Heart right ventricle (tissue), 16 donors: ENCODE measurements around the gene MEN1. TPM values are rescaled to one million over a fixed set of nuclear protein-coding genes. Genes with fewer than 3 reads are reported as not detected.

Experiments used
- ATAC-seq, 8 donors: fragments of 200-7000 bp; cut with Tn5 transposase; one replicate each; pipeline ENCODE4 v1.9.1; 2020; ENCODE audit warnings: mild to moderate bottlenecking in 8 of 8, moderate library complexity in 8 of 8, moderate number of reproducible peaks in 1 of 8
- DNase-seq, 2 donors: peaks; one replicate each; pipeline ENCODE4 v3.0.0-alpha.2; 2020
- H3K27ac ChIP-seq, 10 donors: fragments of 200-600 bp; sonication (generic) in 2 of 10; one replicate each; pipeline versions ENCODE4 v1.5.0 to v1.8.0; 2020 to 2022; ENCODE audit warnings: mild to moderate bottlenecking in 3 of 10
- H3K27me3 ChIP-seq, 7 donors: fragments of 200-600 bp; one replicate each; pipeline ENCODE4 v1.8.0; 2021 to 2022; ENCODE audit warnings: mild to moderate bottlenecking in 2 of 7
- H3K36me3 ChIP-seq, 9 donors: fragments of 200-600 bp; sonication (generic) in 1 of 9; one replicate each; pipeline versions ENCODE4 v1.5.0 to v1.8.0; 2020 to 2022; ENCODE audit warnings: mild to moderate bottlenecking in 2 of 9
- H3K4me1 ChIP-seq, 9 donors: fragments of 200-600 bp; sonication (generic) in 1 of 9; one replicate each; pipeline versions ENCODE4 v1.5.0 to v1.8.0; 2020 to 2022; ENCODE audit warnings: mild to moderate bottlenecking in 4 of 9
- H3K4me3 ChIP-seq, 10 donors: fragments of 200-600 bp; sonication (generic) in 2 of 10; one replicate each; pipeline versions ENCODE4 v1.5.0 to v1.8.0; 2020 to 2022; ENCODE audit warnings: mild to moderate bottlenecking in 7 of 10, moderate library complexity in 2 of 10
- H3K9me3 ChIP-seq, 11 donors: fragments of 200-600 bp in 10 of 11; sonication (generic) in 2 of 11; one replicate each; pipeline versions ENCODE4 v1.5.0 to v1.8.0; 2013 to 2022; ENCODE audit warnings: mild to moderate bottlenecking in 2 of 11, control low read depth in 1 of 11, moderate library complexity in 1 of 11
- WGBS, 2 donors: extraction: QIAGEN DNeasy Blood & Tissue Kit; methylation state at CpG; one replicate each; pipeline ENCODE4 v1.1.7; 2013; ENCODE audit warnings: inconsistent platforms in 1 of 2; 5-methylcytosine and 5-hydroxymethylcytosine counted together
- intact Hi-C, 10 donors: fragments of 100-400 bp; cut with DNase I; formaldehyde crosslinking; loops; one replicate each; pipeline versions ENCODE4 v1.11.1 to v1.14.2; 2022
- polyA plus RNA-seq, 2 donors: library from polyadenylated mRNA; stranded (reverse); fragments of 200-250 nt; gene quantifications; one replicate each; pipeline ENCODE4 v1.2.3, GENCODE V29; 2013
- total RNA-seq, 10 donors: library from RNA; stranded (reverse); fragmentation: NEBNext Ultra II Directional in 3 of 10; extraction: Animal tissue kit (Norgen Biotek cat#: 25700) in 3 of 10; gene quantifications; one replicate each; pipeline versions ENCODE4 v1.2.1 to v1.2.4, GENCODE V29; 2021 to 2023
- TF ChIP-seq, protein P1 (sequence below), 9 donors: fragments of 200-600 bp; sonication (generic) in 2 of 9; IDR thresholded peaks; one replicate each; pipeline versions ENCODE4 v1.5.0 to v1.8.0; 2021 to 2022; ENCODE audit warnings: antibody characterized with exemption in 9 of 9, mild to moderate bottlenecking in 5 of 9, moderate library complexity in 1 of 9
- donor health status: Arrhythmogenic right ventricular cardiomyopathy.
- donor health status: ischemic (EF 13 %, LVEDD 7.1; RV severe dilation, severe dysfunction).
- donor health status: healthy with polysubstance abuse.
- donor health status: DM: no; HTN: yes; CAD: no.
- donor health status: DM: no; HTN: no; CAD: no.
- donor health status: ischemic (EF 25% LVEDD 6.9; RV normal size, moderate dysfunction).
- donor health status: ischemic (EF 25% LVEDD 5.7; RV mildly dilated, moderate dysfunction).
- donor health status: healthy.
- donor health status: DM: yes; HTN: yes; CAD: no.
- donor health status: Ischemic cardiomyopathy.
- donor health status: ischemic (EF 35%, LVEDD 5.7; RV mildly dilated, moderate dysfunction).
- donor health status: nonischemic (EF 11% LVEDD 7.7; RV severe dilation, severe dysfunction).
- donor health status: DM: yes; HTN: yes; CAD: no.
- donor health status: PGD.
- donor health status: ischemic (EF 29% LVEDD 5.4; RV normal size, mild dysfunction).
- donor health status: nonischemic (EF 23%, LVEDD 6.1; RV moderate dilation, normal function).

Gene MEN1
- total and polyA plus RNA-seq, 12 donors, result 5.8 to 12.5 (median 8.7) TPM

DNA sequence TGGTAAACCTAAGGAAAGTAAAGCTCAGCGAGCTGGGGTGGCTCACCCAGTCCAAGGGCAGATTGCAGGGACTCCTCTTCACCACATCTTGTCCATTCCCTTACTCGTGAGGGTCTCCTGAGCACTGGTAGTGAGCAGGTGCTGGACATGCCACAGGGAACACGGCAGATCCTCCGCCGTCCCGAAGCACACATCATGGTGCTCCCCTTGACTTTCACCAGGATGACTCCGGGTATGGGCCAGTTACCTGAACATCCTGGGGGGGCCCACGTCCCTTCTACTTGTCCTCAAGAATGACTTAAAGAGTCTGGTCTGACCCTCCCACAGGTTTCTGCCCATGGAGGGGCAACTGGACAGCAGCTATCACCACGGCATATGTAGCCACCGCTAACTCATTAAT is 24.0 kb downstream of the MEN1 start:
- WGBS, 2 donors, result 92% methylated on average over 10 of the region's 10 CpGs

DNA sequence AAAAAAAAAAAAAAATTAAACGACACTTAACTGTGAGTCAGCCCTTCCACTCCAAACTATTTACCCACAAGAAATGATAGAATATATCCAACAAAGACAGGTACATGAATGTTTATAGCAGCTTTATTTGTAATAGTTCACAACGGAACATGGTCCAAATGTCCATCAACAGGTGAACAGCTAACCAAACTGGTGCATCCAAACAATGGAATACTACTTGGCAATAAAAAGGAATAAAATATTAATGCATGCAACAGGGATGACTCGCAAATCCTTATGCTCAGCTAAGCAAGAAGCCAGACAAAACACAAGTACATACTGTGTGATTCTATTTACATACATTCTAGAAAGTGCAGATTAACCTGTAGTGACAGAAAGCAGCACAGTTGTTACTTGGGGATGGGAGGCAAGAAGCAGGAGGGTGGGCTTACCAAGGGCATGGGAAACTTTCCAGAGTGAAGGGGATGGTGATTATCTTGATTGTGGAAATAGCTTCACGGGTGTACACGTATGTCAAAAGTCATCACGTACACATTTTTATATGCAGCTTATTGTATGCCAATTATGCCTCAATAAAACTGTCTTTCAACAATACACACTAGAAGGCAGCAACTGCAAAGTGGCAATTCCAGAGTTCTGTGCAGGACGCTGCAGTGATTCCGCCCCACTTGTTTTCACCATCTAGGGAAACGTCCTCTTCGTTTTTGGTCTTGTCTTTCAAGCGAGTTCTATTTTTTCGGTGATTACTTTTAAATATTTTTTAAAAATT is 25.4 kb downstream of the MEN1 start:
- no peak overlapping the region for H3K4me3 ChIP-seq
- ATAC-seq (no peak), DNase-seq (no peak)
- 91 to 92% methylated on average over 12 of the region's 12 CpGs for WGBS, 2 donors
- H3K4me1 ChIP-seq, result peaks cover 0 to 5% (median 0%) of the 10 kb centered on the region in 9 donors
- no peak overlapping the region for H3K27ac ChIP-seq
- H3K27me3 ChIP-seq, result no peaks in the 10 kb centered on the region
- H3K9me3 ChIP-seq, result no peaks in the 10 kb centered on the region
- H3K36me3 ChIP-seq, result peaks cover 0 to 30% (median 0%) of the 10 kb centered on the region in 9 donors
- TF ChIP-seq, protein P1, sequence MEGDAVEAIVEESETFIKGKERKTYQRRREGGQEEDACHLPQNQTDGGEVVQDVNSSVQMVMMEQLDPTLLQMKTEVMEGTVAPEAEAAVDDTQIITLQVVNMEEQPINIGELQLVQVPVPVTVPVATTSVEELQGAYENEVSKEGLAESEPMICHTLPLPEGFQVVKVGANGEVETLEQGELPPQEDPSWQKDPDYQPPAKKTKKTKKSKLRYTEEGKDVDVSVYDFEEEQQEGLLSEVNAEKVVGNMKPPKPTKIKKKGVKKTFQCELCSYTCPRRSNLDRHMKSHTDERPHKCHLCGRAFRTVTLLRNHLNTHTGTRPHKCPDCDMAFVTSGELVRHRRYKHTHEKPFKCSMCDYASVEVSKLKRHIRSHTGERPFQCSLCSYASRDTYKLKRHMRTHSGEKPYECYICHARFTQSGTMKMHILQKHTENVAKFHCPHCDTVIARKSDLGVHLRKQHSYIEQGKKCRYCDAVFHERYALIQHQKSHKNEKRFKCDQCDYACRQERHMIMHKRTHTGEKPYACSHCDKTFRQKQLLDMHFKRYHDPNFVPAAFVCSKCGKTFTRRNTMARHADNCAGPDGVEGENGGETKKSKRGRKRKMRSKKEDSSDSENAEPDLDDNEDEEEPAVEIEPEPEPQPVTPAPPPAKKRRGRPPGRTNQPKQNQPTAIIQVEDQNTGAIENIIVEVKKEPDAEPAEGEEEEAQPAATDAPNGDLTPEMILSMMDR (IDR thresholded peaks at IDR 0.05), result no peak
- intact Hi-C loops, result loop anchor here in 4 of 10 donors (5.0 to 10.0 kb wide), 3 partner anchors 62 to 330 kb away; partner anchors contain the start of genes TM7SF2 (in 1 of the 4) and ZNHIT2 (in 1 of the 4)

More for the DNA sequence above, 24.0 kb downstream of the MEN1 start:
- intact Hi-C loops, result loop anchor here in 4 of 10 donors (5.0 to 10.0 kb wide), 3 partner anchors 61 to 328 kb away; partner anchors contain the start of genes TM7SF2 (in 1 of the 4) and ZNHIT2 (in 1 of the 4)
- H3K27ac ChIP-seq, result no peak overlapping the region
- TF ChIP-seq, protein P1 (IDR thresholded peaks at IDR 0.05), result no peak
- H3K27me3 ChIP-seq, result no peaks in the 10 kb centered on the region
- ATAC-seq (no peak), DNase-seq (no peak)
- no peaks in the 10 kb centered on the region for H3K9me3 ChIP-seq
- peaks cover 0 to 44% (median 7%) of the 10 kb centered on the region in 9 donors for H3K36me3 ChIP-seq
- peaks cover 0 to 5% (median 0%) of the 10 kb centered on the region in 9 donors for H3K4me1 ChIP-seq
- H3K4me3 ChIP-seq, result no peak overlapping the region

DNA sequence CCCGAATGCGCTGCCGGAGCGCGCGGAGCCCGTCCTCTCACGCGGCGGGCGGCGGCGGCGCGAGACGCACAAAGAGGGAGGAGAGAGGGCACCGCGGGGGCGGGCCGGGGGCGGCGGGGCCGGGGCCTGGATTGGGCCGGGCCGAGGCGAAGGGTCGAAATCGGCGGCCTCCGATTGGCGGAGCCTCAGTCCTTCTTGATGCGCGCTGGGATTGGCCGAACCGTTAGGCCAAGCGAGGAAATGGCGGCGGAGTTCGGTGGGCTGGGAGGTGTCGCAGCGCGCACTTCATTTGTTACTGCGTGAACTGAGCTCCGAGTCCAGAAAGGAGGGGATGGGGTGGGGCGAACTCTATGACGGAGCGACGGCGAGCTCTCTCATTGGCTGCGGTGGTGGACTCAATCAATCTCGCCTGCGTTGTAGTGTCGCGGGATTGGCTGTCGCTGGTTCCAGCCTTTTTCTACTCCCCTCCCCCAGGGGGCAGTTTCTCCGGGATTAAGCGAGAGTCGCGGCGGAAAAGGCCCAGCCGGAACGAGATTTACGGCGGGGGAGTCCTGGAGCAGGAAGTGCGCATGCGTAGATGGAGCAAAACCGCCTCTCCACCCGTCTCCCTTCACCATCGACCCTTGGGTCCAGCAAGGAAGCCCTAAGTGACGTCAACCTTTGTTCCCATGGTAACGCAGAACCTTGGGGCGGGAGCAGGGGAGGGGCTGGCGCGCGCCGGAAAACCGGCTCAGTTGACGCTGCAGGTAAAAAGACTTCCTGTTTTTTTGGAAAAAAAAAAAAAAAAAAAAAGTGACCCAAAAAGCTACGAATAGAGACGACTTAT is 31.7 kb downstream of the MEN1 start, which contains the start of gene SF1:
Gene SF1 (minus strand): TSS at position 70 of the 826 bp plus-strand sequence. CDS start 150 bp downstream, outside the sequence.
- ATAC-seq (peak; percentile 94 to 97 (median 96)), DNase-seq (peak; percentile 96 to 100)
- Histone ChIP-seq H3K27ac (peak within 1 kb of the TSS; percentile 98 to 100 (median 100)), H3K4me3 (peak within 1 kb of the TSS; percentile 65 to 99 (median 89)), H3K4me1 (peaks cover 20 to 48% (median 43%) of the 10 kb centered on the region in 9 donors), H3K36me3 (peaks cover 0 to 43% (median 27%) of the 10 kb centered on the region in 9 donors), H3K9me3 (no peaks in the 10 kb centered on the region), H3K27me3 (no peaks in the 10 kb centered on the region)
- TF ChIP-seq, protein P1 (IDR thresholded peaks at IDR 0.05), result peak in 6 of 9 donors; percentile 16 to 52 (median 36)
- intact Hi-C loops, result loop anchor here in 2 of 10 donors (2.0 to 10.0 kb wide), 3 partner anchors 24 to 336 kb away; partner anchors contain the start of genes MAP4K2 (in 1 of the 2), RASGRP2 (in 1 of the 2), TM7SF2 (in 1 of the 2) and ZNHIT2 (in 1 of the 2)
- 0 to 1% methylated on average over 76 to 79 of the region's 80 CpGs for WGBS, 2 donors

DNA sequence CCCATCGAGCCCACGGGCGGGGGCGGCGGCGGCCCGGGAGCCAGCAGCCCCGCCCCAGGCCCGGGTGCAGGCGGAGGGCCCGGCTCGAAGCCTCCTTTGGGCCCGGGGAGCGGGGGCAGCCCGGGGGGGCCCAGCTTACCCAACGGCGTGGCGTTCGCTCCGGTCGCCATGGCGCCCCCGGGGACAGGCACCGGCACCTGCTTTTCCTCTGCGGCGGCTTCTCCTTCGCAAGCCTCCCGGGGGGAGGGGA is 32.2 kb downstream of the MEN1 start:
- peak in 3 of 8 donors; percentile 0 to 8 (median 2) for ATAC-seq
- peaks cover 0 to 49% (median 33%) of the 10 kb centered on the region in 9 donors for H3K36me3 ChIP-seq
- 1 to 3% methylated on average over 21 to 28 of the region's 28 CpGs for WGBS, 2 donors
- H3K9me3 ChIP-seq, result no peaks in the 10 kb centered on the region
- DNase-seq, result no peak
- peaks cover 20 to 53% (median 48%) of the 10 kb centered on the region in 9 donors for H3K4me1 ChIP-seq
- H3K27ac ChIP-seq, result peak overlapping the region; percentile 98 to 100 (median 100)
- peak overlapping the region; percentile 65 to 99 (median 89) for H3K4me3 ChIP-seq
- TF ChIP-seq, protein P1 (IDR thresholded peaks at IDR 0.05), result no peak
- intact Hi-C loops, result loop anchor here in 2 of 10 donors (2.0 to 10.0 kb wide), 3 partner anchors 25 to 337 kb away; partner anchors contain the start of genes MAP4K2 (in 1 of the 2), RASGRP2 (in 1 of the 2), TM7SF2 (in 1 of the 2) and ZNHIT2 (in 1 of the 2)
- H3K27me3 ChIP-seq, result no peaks in the 10 kb centered on the region
